NCI-H82 treated with DMSO at 0.1 percent for 48 hours (cell line): ENCODE results near the gene GOLGA3.
"Not testable (repeated sequence)": the region's sequence is repeated elsewhere in the genome, so short reads cannot be mapped to it uniquely, and the experiment has no call there.

Experiments
- DNase-seq: peaks from one replicate; lab custom pipeline; 2025; ENCODE audit not compliant: unreplicated experiment; lab: John Stamatoyannopoulos, UW

The GOLGA3 gene

GRCh38 chr12:132754160-132754932 lies 74.3 kb downstream of the GOLGA3 start:
- no peak for DNase-seq

DNA sequence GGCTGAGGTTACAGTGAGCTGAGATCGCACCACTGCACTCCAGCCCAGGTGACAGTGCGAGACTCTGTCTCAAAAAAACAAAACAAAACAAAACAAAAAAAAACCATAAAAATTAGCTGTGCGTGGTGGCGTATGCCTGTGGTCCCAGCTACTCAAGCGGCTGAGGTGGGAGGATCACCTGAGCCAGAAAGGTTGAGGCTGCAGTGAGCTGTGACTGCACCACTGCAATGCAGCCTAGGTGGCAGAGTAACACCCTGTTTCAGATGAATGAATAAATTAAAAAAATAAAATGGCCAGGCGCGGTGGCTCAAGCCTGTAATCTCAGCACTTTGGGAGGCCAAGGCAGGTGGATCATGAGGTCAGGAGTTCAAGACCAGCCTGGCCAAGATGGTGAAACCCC lies 75.0 kb downstream of the GOLGA3 start:
- not testable (repeated sequence) for DNase-seq

- no peak for DNase-seq
These were observed 80.3 kb downstream of the GOLGA3 start for GRCh38 chr12:132748319-132748718.

- DNase-seq = no peak
These were observed 80.8 kb downstream of the GOLGA3 start for GRCh38 chr12:132747896-132748295.

DNA sequence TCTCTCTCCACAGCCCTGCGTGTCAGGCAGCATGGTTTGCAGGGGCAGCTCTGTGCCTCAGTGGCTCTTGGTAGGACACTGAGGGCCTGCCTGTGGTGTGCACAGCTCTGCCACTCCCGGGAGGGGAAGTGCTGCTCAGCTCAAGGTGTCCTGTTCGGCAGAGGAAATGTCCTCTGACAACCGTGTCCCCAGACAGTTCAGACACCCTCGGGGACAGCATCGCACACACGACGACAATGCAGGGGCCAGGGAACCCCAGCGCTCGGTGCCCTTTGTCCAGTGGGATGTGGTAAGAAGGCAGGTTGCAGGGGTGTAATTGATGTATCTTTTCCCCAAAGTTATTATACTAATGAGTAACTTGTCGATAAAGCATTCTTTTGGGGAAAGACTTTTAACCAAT lies 81.3 kb downstream of the GOLGA3 start:
- no peak for DNase-seq

DNA sequence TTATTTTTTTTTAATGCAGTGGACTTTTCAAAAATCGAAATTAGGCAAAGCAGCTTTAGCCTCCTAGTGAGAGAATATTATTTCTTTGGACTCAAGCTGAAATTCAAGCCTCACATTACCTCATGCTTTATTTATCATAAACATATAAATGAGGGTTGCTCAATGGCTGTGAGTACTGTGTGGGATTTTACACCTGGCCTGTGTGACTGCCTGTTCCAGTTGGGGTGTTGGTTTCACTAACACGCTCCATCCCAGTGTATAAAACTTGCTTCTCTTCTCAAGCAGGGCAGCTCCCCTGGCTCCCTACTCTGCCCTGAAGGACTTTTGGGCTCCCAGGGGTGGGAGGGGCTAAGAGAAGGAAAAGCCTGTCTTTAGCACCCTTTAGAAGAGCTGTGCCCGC lies 82.1 kb downstream of the GOLGA3 start:
- DNase-seq = no peak

DNA sequence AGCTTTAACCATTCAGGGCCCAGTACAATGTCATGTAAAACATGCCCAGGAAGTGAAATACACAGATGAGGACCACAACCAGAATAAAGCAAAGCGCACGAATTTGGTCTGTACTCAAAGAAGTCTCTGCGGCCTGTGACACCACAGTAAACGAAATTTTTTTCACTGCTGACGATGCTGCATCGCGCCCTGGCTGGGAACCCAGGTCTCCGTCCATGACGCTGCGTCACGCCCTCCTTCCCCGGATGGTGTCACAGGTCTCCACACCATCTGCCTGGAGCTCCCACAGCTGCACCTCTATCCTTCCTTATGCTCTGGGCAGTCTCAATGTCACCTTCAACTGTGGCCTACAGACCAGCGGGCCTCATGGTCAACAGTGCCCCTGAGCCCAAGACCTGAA lies 84.8 kb downstream of the GOLGA3 start:
- DNase-seq = no peak

- no peak for DNase-seq
These were observed 87.0 kb downstream of the GOLGA3 start for GRCh38 chr12:132741620-132742019.

GRCh38 chr12:132740652-132741051 lies 88.0 kb downstream of the GOLGA3 start:
- DNase-seq = no peak

DNA sequence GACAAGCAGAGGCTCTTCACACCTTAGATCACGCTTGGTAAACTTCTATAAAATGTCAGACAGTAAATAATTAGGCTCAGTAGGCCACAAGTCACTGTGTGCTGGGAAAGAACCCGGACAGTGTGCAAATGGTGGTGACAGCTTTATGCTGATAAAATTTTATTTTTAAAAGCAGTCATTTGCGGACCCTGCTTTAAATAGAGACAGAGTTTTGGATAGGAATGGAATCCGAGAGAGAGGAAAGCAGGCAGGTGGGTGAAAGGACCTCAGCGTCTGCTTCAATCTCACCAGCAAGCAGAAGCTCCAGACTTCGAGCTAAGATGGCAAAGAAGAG lies 88.4 kb downstream of the GOLGA3 start:
- no peak for DNase-seq

DNA sequence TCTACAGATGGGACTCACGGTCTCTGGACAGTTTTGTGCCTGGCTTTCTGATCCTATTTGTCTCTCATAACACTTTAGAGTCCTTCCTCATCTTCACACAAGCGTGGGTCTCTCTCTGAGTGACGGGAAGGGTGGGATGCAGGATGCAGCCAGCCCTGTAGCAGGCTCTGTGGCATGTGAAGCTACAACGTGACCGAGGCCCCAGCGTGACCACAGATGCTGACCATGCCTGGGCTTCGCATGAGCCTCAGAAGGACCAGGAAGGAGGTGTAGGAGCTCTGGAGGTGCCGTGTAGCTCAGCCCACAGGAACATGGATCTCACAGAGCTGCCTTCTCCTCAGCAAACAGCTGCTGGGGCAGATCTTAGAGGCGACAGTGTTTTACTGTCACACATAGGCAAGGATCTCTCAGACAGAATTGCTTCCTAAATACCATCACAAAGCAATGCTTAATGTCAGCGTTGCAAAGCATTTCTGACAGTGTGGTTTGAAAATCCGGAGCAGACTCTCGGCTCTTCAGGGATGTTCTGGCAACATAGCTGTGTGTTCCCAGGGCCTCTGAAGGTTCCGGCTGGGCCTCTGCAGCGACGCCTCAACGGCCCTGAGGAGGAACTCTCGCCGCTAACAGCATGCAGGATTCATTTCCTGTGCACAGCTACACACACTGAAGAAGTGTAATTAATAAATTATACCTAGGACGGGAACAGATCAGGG lies 88.9 kb downstream of the GOLGA3 start:
- DNase-seq = no peak

DNA sequence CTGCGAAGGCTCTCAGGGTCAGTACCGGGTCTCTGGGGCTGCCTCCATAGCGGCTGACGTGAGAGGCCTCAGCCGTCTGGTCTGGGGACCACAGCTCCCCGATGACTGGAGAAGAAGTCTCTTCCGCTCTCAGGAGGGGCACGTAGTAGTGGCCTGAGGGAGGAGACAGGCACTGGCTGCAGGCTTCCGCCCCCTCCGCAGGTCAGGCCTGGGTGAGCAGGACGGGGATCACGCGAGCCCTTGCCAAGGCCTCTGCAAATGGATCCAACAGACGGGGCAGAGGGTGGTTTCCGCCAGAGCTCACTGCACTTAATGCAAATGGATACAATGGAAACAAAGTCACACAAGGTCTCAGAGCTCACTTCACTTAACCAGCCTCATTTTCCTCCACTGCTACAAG lies 91.8 kb downstream of the GOLGA3 start:
- no peak for DNase-seq

DNA sequence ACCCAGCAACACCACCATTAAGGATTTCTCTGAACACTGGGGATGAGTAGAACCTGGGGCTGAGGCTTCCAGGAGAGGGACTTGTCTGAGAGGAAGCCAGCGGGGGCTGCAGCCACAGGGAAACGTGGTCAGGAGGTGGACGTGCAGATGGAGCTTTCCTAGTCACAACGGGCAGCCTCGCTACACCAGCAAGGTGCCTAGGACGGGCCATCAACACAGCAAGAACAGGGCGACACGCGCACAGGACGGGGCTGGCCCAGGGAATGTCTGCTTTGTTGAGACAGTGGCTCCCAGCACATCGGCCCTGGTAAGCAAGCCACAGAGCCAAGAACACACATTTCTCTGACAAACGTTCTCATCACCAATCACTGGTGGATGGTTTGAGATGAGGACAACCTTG lies 92.3 kb downstream of the GOLGA3 start:
- DNase-seq = no peak

DNA sequence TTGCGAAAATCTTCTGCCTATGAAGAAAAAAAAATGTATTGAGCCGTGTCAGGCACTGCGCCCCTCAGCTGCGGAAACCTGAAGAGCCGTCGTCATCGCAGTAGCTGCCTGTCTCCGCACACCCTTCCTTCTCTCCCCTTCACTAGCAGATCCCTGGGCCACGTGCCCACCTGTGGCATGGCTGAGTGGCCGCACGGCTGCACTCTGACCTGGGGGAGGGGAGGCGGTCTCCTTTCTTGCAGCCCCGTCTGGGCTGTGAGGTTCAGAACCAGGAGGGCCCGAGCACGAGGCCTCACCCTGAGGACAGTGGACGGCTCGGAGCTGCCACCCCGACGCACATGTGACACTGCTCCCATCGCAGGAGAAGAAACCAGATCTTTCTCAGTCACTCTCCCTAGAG lies 93.2 kb downstream of the GOLGA3 start:
- no peak for DNase-seq

DNA sequence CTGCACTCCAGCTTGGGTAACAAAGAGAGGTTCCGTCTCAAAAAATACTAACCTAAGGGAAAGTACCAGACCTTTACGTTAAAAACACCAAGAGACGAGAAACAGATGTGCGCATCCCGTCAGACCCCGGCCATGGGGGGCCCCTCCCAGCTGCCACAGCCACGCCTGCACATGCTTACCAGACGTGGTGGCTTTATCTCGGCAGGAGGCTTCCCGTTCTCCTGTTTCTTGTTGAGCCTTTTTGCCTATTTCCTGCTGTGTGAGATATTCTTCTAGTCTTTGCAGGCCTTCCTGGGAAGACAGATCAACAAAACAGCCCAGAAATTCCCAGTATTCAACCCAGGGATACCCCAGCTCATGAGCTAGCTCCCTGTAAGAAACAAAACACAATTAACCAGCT lies 94.5 kb downstream of the GOLGA3 start:
- no peak for DNase-seq

DNA sequence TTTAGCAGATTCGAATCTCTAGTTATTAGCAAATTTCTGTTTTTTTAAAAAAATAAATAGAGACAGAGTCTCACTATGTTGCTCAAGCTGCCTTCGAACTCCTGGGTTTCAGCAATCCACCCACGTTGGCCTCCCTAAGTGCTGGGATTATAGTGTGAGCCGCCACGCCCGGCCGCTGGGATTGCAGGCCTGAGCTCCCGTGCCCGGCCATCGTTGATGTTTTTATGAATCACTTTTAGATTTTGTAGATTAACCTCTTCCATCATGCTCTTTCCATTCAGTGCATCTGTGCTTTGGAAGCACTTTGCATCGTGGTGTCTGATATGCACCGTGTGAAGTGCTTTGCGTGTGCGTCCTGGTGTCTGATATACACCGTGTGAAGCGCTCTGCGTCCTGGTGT lies 97.1 kb downstream of the GOLGA3 start:
- no peak for DNase-seq

- DNase-seq = no peak
These were observed 98.3 kb downstream of the GOLGA3 start for GRCh38 chr12:132730353-132730752.

- DNase-seq = no peak
These were observed 98.9 kb downstream of the GOLGA3 start for GRCh38 chr12:132729541-132730320.

GRCh38 chr12:132728502-132728901 lies 100.2 kb downstream of the GOLGA3 start:
- DNase-seq = no peak

DNA sequence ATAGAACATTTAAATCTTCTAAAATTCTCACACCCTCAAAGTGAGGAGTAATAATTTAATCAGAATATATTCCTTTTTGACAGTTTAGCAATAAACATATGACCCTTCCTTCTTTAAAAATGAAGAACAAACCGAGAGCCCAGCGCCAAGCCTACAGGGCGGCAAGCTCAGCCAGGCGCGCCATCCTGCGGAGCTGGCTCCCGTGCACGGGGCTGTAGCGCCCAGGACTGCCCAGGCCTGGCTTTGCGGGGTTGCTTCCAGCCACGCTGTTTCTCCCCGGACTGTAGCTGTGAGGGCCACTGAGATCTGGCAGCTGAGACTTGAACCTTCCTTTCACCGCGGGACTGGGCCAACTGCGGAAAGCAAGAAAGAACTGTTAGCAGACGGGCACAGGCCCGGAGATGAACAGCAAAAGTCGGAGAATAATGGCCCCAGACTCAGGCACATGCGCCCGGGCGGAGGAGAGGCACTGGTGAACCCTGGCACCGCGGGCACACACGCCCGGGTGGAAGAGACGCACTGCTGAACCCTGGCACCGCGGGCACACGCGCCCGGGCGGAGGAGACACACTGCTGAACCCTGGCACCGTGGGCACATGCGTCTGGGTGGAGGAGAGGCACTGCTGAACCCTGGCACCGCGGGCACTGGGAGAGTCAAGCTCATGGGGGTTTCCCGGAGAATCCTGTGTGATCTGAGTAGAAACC lies 101.4 kb downstream of the GOLGA3 start:
- no peak for DNase-seq

- no peak for DNase-seq
These were observed 102.3 kb downstream of the GOLGA3 start for GRCh38 chr12:132726386-132726785.
